K562 (cell line): ENCODE data around the gene YKT6. TPM values are rescaled to one million over a fixed set of nuclear protein-coding genes. Genes with fewer than 3 reads are reported as not detected.

Experiments used
- ATAC-seq: fragments of 200-7000 bp; cut with Tn5 transposase; 3 replicates; pipeline ENCODE4 v1.9.1; 2020; ENCODE audit warnings: moderate library complexity
- BruUV-seq: library from RNA; stranded (reverse); fragments of 400-500 nt; replicated peaks from 2 replicates; lab custom pipeline; 2021; lab: Mats Ljungman, UMichigan
- CTCF ChIA-PET: fragments of 300-600 bp; formaldehyde crosslinking; extraction: SDS; loops from one replicate; lab custom pipeline; 2021; ENCODE audit warnings: low intra/inter-chr PET ratio; lab: Yijun Ruan, JAX
- POLR2A ChIA-PET: fragments of 300-600, 350-650 bp; sonication (Branson Sonifier 250); formaldehyde crosslinking; extraction: SDS; loops from one replicate; lab custom pipeline; 2021; ENCODE audit warnings: antibody characterized with exemption, inconsistent platforms; lab: Yijun Ruan, JAX
- DNase-seq, 4 experiments: peaks; one replicate each; pipeline versions ENCODE4 v3.0.0 to v3.0.0-alpha.2; 2011 to 2018; ENCODE audit warnings: low spot score in 3 of 4, mixed read lengths in 3 of 4; ENCODE audit errors: extremely low read depth in 1 of 4
- FAIRE-seq: peaks from 2 replicates; lab custom pipeline; 2011; peaks lifted over from hg19 to GRCh38; lab: Jason Lieb, UNC
- H2AFZ ChIP-seq: 2 replicates; pipeline ENCODE4 v1.6.0; 2011; ENCODE audit warnings: low read depth, low read length, control low read depth, inconsistent platforms
- H3K27ac ChIP-seq: fragments of 200-600 bp; 3 replicates; pipeline ENCODE4 v1.8.0; 2011; ENCODE audit warnings: low read depth, mild to moderate bottlenecking, control low read depth, inconsistent platforms, low read length, moderate library complexity, mixed read lengths; ENCODE audit errors: extremely low read depth
- H3K27me3 ChIP-seq, 2 experiments: fragments of 300-600 bp in 1 of 2; 2 replicates in 1 of 2; 3 replicates in 1 of 2; pipeline versions ENCODE4 v1.6.0 to v1.8.0; 2011; ENCODE audit warnings: inconsistent platforms in 2 of 2, low read length in 2 of 2, mild to moderate bottlenecking in 1 of 2, mixed read lengths in 1 of 2, moderate library complexity in 1 of 2; ENCODE audit not compliant: control insufficient read depth in 2 of 2, insufficient read depth in 2 of 2
- H3K36me3 ChIP-seq: fragments of 300-600 bp; 3 replicates; pipeline ENCODE4 v1.8.0; 2011; ENCODE audit warnings: mild to moderate bottlenecking, low read length, inconsistent platforms; ENCODE audit not compliant: control insufficient read depth, insufficient read depth
- H3K4me1 ChIP-seq, 2 experiments: fragments of 200-600 bp in 1 of 2; replicated peaks in 1 of 2; 2 replicates in 1 of 2; 3 replicates in 1 of 2; pipeline versions ENCODE4 v1.5.1 to v1.8.0; 2011; ENCODE audit warnings: inconsistent platforms in 2 of 2, low read length in 2 of 2, mild to moderate bottlenecking in 1 of 2, mixed read lengths in 1 of 2, moderate library complexity in 1 of 2; ENCODE audit not compliant: control insufficient read depth in 2 of 2, insufficient read depth in 2 of 2
- H3K4me2 ChIP-seq: 2 replicates; pipeline ENCODE4 v1.6.1; 2011; ENCODE audit warnings: low read length, control low read depth, inconsistent platforms, mixed read lengths; ENCODE audit not compliant: insufficient read depth
- H3K4me3 ChIP-seq: fragments of 200-600 bp; sonication (generic), shearing (Covaris generic); 2 replicates; pipeline ENCODE4 v1.5.1; 2016; ENCODE audit warnings: control low read depth, inconsistent platforms
- H3K79me2 ChIP-seq: fragments of 200-600 bp; 3 replicates; pipeline ENCODE4 v1.8.0; 2011; ENCODE audit warnings: low read length, inconsistent platforms; ENCODE audit not compliant: control insufficient read depth, insufficient read depth
- H3K9ac ChIP-seq, 2 experiments: 2 replicates each; pipeline versions ENCODE4 v1.6.0 to v1.6.1; 2011; ENCODE audit warnings: low read depth in 2 of 2, low read length in 2 of 2, control low read depth in 1 of 2, inconsistent platforms in 1 of 2, mild to moderate bottlenecking in 1 of 2, mixed read lengths in 1 of 2; ENCODE audit not compliant: insufficient read depth in 1 of 2
- H3K9me1 ChIP-seq: one replicate; pipeline ENCODE4 v1.6.0; 2011; ENCODE audit warnings: inconsistent platforms, mild to moderate bottlenecking, low read length, moderate library complexity; ENCODE audit not compliant: control insufficient read depth, insufficient read depth
- H3K9me3 ChIP-seq: replicated peaks from 2 replicates; pipeline ENCODE4 v1.5.1; 2011; ENCODE audit warnings: low read depth, low read length, inconsistent platforms; ENCODE audit not compliant: control insufficient read depth, insufficient read depth
- H4K20me1 ChIP-seq: replicated peaks from 2 replicates; pipeline ENCODE4 v1.6.1; 2011; ENCODE audit warnings: low read length, inconsistent platforms, mixed read lengths; ENCODE audit not compliant: control insufficient read depth, insufficient read depth
- ATF6 ChIP-seq: sonication (generic); formaldehyde crosslinking; IDR thresholded peaks from 2 replicates; pipeline ENCODE4 v1.4.0; 2020; ENCODE audit warnings: mild to moderate bottlenecking, missing genetic modification reagents
- ELF1 ChIP-seq: fragments of 200-800 bp; sonication (Bioruptor generic); IDR thresholded peaks from 2 replicates; pipeline ENCODE4 v1.6.1; 2016; ENCODE audit warnings: missing genetic modification characterization, missing compliant biosample characterization
- HEY1 ChIP-seq: fragments of 250-450 bp; sonication (Bioruptor Pico); IDR thresholded peaks from 2 replicates; pipeline ENCODE4 v1.5.0; 2020; ENCODE audit warnings: mild to moderate bottlenecking, moderate library complexity, borderline replicate concordance
- HSF4 ChIP-seq: fragments of 250-450 bp; sonication (Bioruptor Pico); IDR thresholded peaks from 2 replicates; pipeline ENCODE4 v2.1.2; 2022; ENCODE audit warnings: mild to moderate bottlenecking, moderate library complexity, borderline replicate concordance
- ILK ChIP-seq: fragments of 450-650 bp; IDR thresholded peaks from 2 replicates; pipeline ENCODE4 v1.6.1; 2016; ENCODE audit warnings: missing genetic modification characterization, low read depth, mild to moderate bottlenecking, missing compliant biosample characterization, moderate library complexity, borderline replicate concordance
- PHTF2 ChIP-seq: fragments of 250-450 bp; sonication (Bioruptor Pico); IDR thresholded peaks from 2 replicates; pipeline ENCODE4 v1.5.0; 2021; ENCODE audit warnings: mild to moderate bottlenecking
- POLR2H ChIP-seq: IDR thresholded peaks from 2 replicates; pipeline ENCODE4 v1.6.1; 2016; ENCODE audit warnings: missing genetic modification characterization, low read depth, mild to moderate bottlenecking, control low read depth, missing compliant biosample characterization, moderate library complexity
- PYGO2 ChIP-seq: fragments of 450-650 bp; IDR thresholded peaks from 2 replicates; pipeline ENCODE4 v1.6.1; 2016; ENCODE audit warnings: mild to moderate bottlenecking, missing genetic modification characterization, moderate library complexity, missing compliant biosample characterization
- SRSF1 ChIP-seq: fragments of 200-400 bp; formaldehyde crosslinking; IDR thresholded peaks from 2 replicates; pipeline ENCODE4 v1.6.1; 2017; ENCODE audit warnings: mild to moderate bottlenecking, low read depth, low read length, moderate library complexity
- XRCC5 ChIP-seq: fragments of 200-400 bp; formaldehyde crosslinking; IDR thresholded peaks from 2 replicates; pipeline ENCODE4 v1.6.1; 2017; ENCODE audit warnings: low read depth, mild to moderate bottlenecking, low read length
- ZBED1 ChIP-seq: IDR thresholded peaks from 2 replicates; pipeline ENCODE4 v1.6.1; 2014
- ZBTB17 ChIP-seq: fragments of 450-650 bp; formaldehyde crosslinking; IDR thresholded peaks from 2 replicates; pipeline ENCODE4 v1.4.0; 2020; ENCODE audit warnings: mild to moderate bottlenecking
- ZNF431 ChIP-seq: sonication (generic); formaldehyde crosslinking; IDR thresholded peaks from 2 replicates; pipeline ENCODE4 v1.8.0; 2022; ENCODE audit warnings: mild to moderate bottlenecking, missing genetic modification reagents
- ZNF449 ChIP-seq: fragments of 250-450 bp; sonication (Bioruptor Pico); IDR thresholded peaks from 2 replicates; pipeline ENCODE4 v1.8.0; 2022; ENCODE audit warnings: moderate library complexity, mild to moderate bottlenecking, inconsistent platforms
- in situ Hi-C: fragments of 300-500 bp; cut with MboI; formaldehyde crosslinking; loops from 4 replicates; pipeline ENCODE4 v1.15.0; 2018; ENCODE audit warnings: inconsistent platforms, mixed read lengths
- intact Hi-C: fragments of 100-400 bp; cut with micrococcal nuclease; formaldehyde crosslinking; loops from 2 replicates; pipeline ENCODE4 v1.14.2; 2022
- polyA plus RNA-seq, 8 experiments: library from polyadenylated mRNA; depleted of rRNA in 4 of 8; stranded (reverse) in 5 of 8; unstranded in 3 of 8; fragments of >200 nt; fragmentation: Nextera tagmentation in 2 of 8; fragmentation: Illumina TruSeq in 1 of 8; extraction: Ambion mirVana in 2 of 8; extraction: Trizol in 1 of 8; gene quantifications; 2 replicates each; pipeline versions ENCODE4 v1.2.1 to v1.2.3, GENCODE V29; 2011 to 2014; ENCODE audit warnings: inconsistent platforms in 1 of 8, missing spikeins in 1 of 8
- total RNA-seq, 7 experiments: library from RNA; depleted of rRNA in 6 of 7; stranded (reverse); fragments of >200 nt in 6 of 7; fragmentation: Illumina TruSeq in 2 of 7; extraction: Trizol in 2 of 7; gene quantifications; 2 replicates each; pipeline versions ENCODE4 v1.2.1 to v1.2.3, GENCODE V29; 2011 to 2021; ENCODE audit warnings: low replicate concordance in 1 of 7

The YKT6 gene
- total and polyA plus RNA-seq, 9 of the 15 experiments (the other 6 are each of a cell fraction or from before 2014, with no cell fraction given) = 1.6 to 90.6 (median 75.1) TPM

- no peaks in the 10 kb centered on the region for H3K79me2 ChIP-seq
- DNase-seq = no peak
- no peak for FAIRE-seq
- POLR2A ChIA-PET = interaction anchor here (0.6 to 1.2 kb wide), 4 partner anchors 14 to 60 kb away, joined by 3 read pairs; no protein-coding TSS in a partner anchor
- no peaks in the 10 kb centered on the region for H3K36me3 ChIP-seq
- H3K9me1 ChIP-seq = no peaks in the 10 kb centered on the region
- H3K4me3 ChIP-seq = no peak overlapping the region
- no peak overlapping the region for H2AFZ ChIP-seq
- intact Hi-C loops = no loop called here
- ATAC-seq = no peak
- no peaks in the 10 kb centered on the region for H3K4me1 ChIP-seq
- no peak overlapping the region for H3K9ac ChIP-seq
- BruUV-seq = no TSS peak
- H3K27ac ChIP-seq = no peak overlapping the region
- TF ChIP-seq ILK (tag) (no peak), HEY1 (CRISPR knock-in tag) (no peak), PYGO2 (no peak), ATF6 (no peak), PHTF2 (CRISPR knock-in tag) (no peak), ELF1 (tag) (no peak), ZNF431 (CRISPR knock-in tag) (no peak), ZNF449 (no peak), ZBED1 (no peak), POLR2H (tag) (no peak), SRSF1 (no peak), XRCC5 (no peak), HSF4 (no peak), ZBTB17 (no peak)
- H4K20me1 ChIP-seq = no peaks in the 10 kb centered on the region
- peaks cover 25 to 29% of the 10 kb centered on the region in 2 experiments; a peak in 4 of 5 replicates for H3K27me3 ChIP-seq
- no peak overlapping the region for H3K4me2 ChIP-seq
- no peaks in the 10 kb centered on the region for H3K9me3 ChIP-seq
- CTCF ChIA-PET = no interaction called here
- in situ Hi-C loops = no loop called here
Observed at GRCh38 chr7:44172352-44172751, 28.4 kb upstream of the YKT6 start.
